ENCODE data around the gene HEXD. TPM values are rescaled to one million over a fixed set of nuclear protein-coding genes. Genes with fewer than 3 reads are reported as not detected.
A peak's percentile ranks its signal among the peaks of the same experiment; 100 is the strongest.

Gene HEXD
- total and polyA plus RNA-seq, 10 of the 15 experiments (the other 5 are each of a cell fraction or from before 2014, with no cell fraction given): 1.6 to 24.2 (median 7.0) TPM

- Histone ChIP-seq H3K36me3 (ENCODE audit: control insufficient read depth in 2 of 2, insufficient read depth in 2 of 2, low read length in 1 of 2) (peaks cover 14 to 37% of the 10 kb centered on the region in 2 experiments), H3K4me1 (ENCODE audit: control insufficient read depth, insufficient read depth, low read length) (peaks cover 16% of the 10 kb centered on the region), H3K79me2 (ENCODE audit: control insufficient read depth, insufficient read depth, low read length) (peaks cover 15% of the 10 kb centered on the region), H3K4me3 (no peak overlapping the region), H3K9ac (ENCODE audit: control insufficient read depth, insufficient read depth, low read length) (no peak overlapping the region), H4K20me1 (ENCODE audit: control insufficient read depth, insufficient read depth) (no peaks in the 10 kb centered on the region; the same call in none of the 2 replicates), H3K27me3 (replicated peaks in 1 of 2; ENCODE audit: control insufficient read depth in 2 of 2, insufficient read depth in 2 of 2, low read length in 1 of 2) (no peaks in the 10 kb centered on the region), H2AFZ (ENCODE audit: control insufficient read depth, low read depth, low read length) (no peak overlapping the region), H3K4me2 (ENCODE audit: control insufficient read depth, insufficient read depth) (no peak overlapping the region), H3K27ac (ENCODE audit: control insufficient read depth, insufficient read depth) (no peak overlapping the region), H3K9me3 (replicated peaks; ENCODE audit: control insufficient read depth, insufficient read depth, low read length) (no peaks in the 10 kb centered on the region)
- ATAC-seq: peak; percentile 38
- intact Hi-C loops (cut with micrococcal nuclease; ENCODE audit: unreplicated experiment) (no loop called here), in situ Hi-C loops (cut with MboI) (no loop called here)
- no peak for FAIRE-seq
- ChIA-PET POLR2A (interaction anchor here (1.1 to 1.2 kb wide), 2 partner anchors 9 to 14 kb away, joined by 3 read pairs; no protein-coding TSS in a partner anchor), CTCF (no interaction called here), RAD21 (ENCODE audit: unreplicated experiment) (no interaction called here), SMC1A (ENCODE audit: uncharacterized antibody, unreplicated experiment) (no interaction called here)
- TF ChIP-seq NR2C2 (IDR thresholded peaks at IDR 0.05; ENCODE audit: borderline replicate concordance, control insufficient read depth, insufficient read length, low read depth) (no peak), ZBTB33 (IDR thresholded peaks at IDR 0.05) (no peak), STAT1 (conservative IDR thresholded peaks at IDR 0.05) (no peak), MTA2 (IDR thresholded peaks at IDR 0.05; ENCODE audit: low read depth) (no peak), POLR2AphosphoS5 (IDR thresholded peaks at IDR 0.05; ENCODE audit: low read length) (peak; percentile 19; the same call in 1 of the 2 replicates), RUNX3 (IDR thresholded peaks at IDR 0.05; ENCODE audit: low read length) (peak; percentile 27; the same call in 1 of the 2 replicates), ZNF274 (IDR thresholded peaks at IDR 0.05; ENCODE audit: insufficient read depth, insufficient read length) (no peak), SREBF1 (IDR thresholded peaks at IDR 0.05; ENCODE audit: low read length) (no peak), POLR2A (IDR thresholded peaks at IDR 0.05; ENCODE audit: low read depth, low read length) (peak; percentile 21; the same call in 1 of the 2 replicates), CREM (IDR thresholded peaks at IDR 0.05; ENCODE audit: low read depth) (no peak)
- DNase-seq (ENCODE audit: low read depth, low spot score): no peak
- no TSS peak for BruUV-seq (replicated peaks)
- 80% methylated on average over 31 of the region's 40 CpGs for WGBS (ENCODE audit: insufficient coverage, insufficient replicate concordance, low lambda C conversion rate, missing lambda C conversion rate)
Observed at GRCh38 chr17:82443465-82444283, 25.5 kb downstream of the HEXD start.

Measured in GM12878 (cell line).